HepG2 (cell line): Measurements from ENCODE around the gene GJD3. TPM values are rescaled to one million over a fixed set of nuclear protein-coding genes. Genes with fewer than 3 reads are reported as not detected.

Experiments used
- ATAC-seq: fragments of 200-7000 bp; cut with Tn5 transposase; 3 replicates; pipeline ENCODE4 v1.9.1; 2020; ENCODE audit warnings: mild to moderate bottlenecking, moderate library complexity
- BruUV-seq: library from RNA; stranded (reverse); fragments of 400-500 nt; replicated peaks from 2 replicates; lab custom pipeline; 2021; lab: Mats Ljungman, UMichigan
- CTCF ChIA-PET: fragments of 300-600 bp; formaldehyde crosslinking; extraction: SDS; loops from one replicate; lab custom pipeline; 2021; ENCODE audit warnings: low total read pairs, inconsistent platforms, low intra/inter-chr PET ratio; lab: Yijun Ruan, JAX
- POLR2A ChIA-PET: fragments of 350-600 bp; sonication (Branson Sonifier 250); formaldehyde crosslinking; loops from one replicate; lab custom pipeline; 2020; ENCODE audit warnings: antibody characterized with exemption, inconsistent platforms; lab: Yijun Ruan, JAX
- DNase-seq: peaks from one replicate; pipeline ENCODE4 v3.0.0-alpha.2; 2015; ENCODE audit warnings: low spot score
- FAIRE-seq: peaks from 3 replicates; lab custom pipeline; 2011; peaks lifted over from hg19 to GRCh38; lab: Jason Lieb, UNC
- H2AFZ ChIP-seq: one replicate; pipeline ENCODE4 v1.6.1; 2011; ENCODE audit warnings: low read length, inconsistent platforms
- H3K27ac ChIP-seq: fragments of 300-600 bp; 3 replicates; pipeline ENCODE4 v1.8.0; 2011; ENCODE audit warnings: mixed run types, mild to moderate bottlenecking, mixed read lengths, low read length, inconsistent platforms; ENCODE audit not compliant: insufficient read depth; ENCODE audit errors: extremely low read length
- H3K27me3 ChIP-seq, 2 experiments: fragments of 200-600 bp in 1 of 2; 2 replicates in 1 of 2; 3 replicates in 1 of 2; pipeline versions ENCODE4 v1.6.0 to v1.8.0; 2011; ENCODE audit warnings: low read length in 2 of 2, mild to moderate bottlenecking in 2 of 2, moderate library complexity in 2 of 2, inconsistent platforms in 1 of 2; ENCODE audit not compliant: insufficient read depth in 2 of 2, control insufficient read depth in 1 of 2
- H3K36me3 ChIP-seq, 2 experiments: fragments of 200-600 bp in 1 of 2; replicated peaks in 1 of 2; 2 replicates in 1 of 2; 3 replicates in 1 of 2; pipeline versions ENCODE4 v1.5.1 to v1.8.0; 2011; ENCODE audit warnings: low read length in 2 of 2, inconsistent platforms in 1 of 2; ENCODE audit not compliant: insufficient read depth in 2 of 2, control insufficient read depth in 1 of 2
- H3K4me1 ChIP-seq: 2 replicates; pipeline ENCODE4 v1.5.1; 2012; ENCODE audit warnings: low read length, inconsistent platforms; ENCODE audit not compliant: insufficient read depth
- H3K4me2 ChIP-seq: 2 replicates; pipeline ENCODE4 v1.6.0; 2011; ENCODE audit warnings: low read depth, low read length, inconsistent platforms
- H3K4me3 ChIP-seq, 3 experiments: fragments of 200-600 bp in 1 of 3; sonication (generic), shearing (Covaris generic) in 1 of 3; replicated peaks in 1 of 3; 2 replicates each; pipeline ENCODE4 v1.5.1; 2011 to 2016; ENCODE audit warnings: low read length in 3 of 3, inconsistent platforms in 2 of 3, low read depth in 2 of 3, mild to moderate bottlenecking in 2 of 3, control low read depth in 1 of 3, mixed read lengths in 1 of 3; ENCODE audit not compliant: insufficient read depth in 1 of 3
- H3K79me2 ChIP-seq: one replicate; pipeline ENCODE4 v1.6.1; 2011; ENCODE audit warnings: low read length, inconsistent platforms; ENCODE audit not compliant: insufficient read depth
- H3K9ac ChIP-seq: 2 replicates; pipeline ENCODE4 v1.6.0; 2011; ENCODE audit warnings: mild to moderate bottlenecking, low read depth, low read length, inconsistent platforms; ENCODE audit not compliant: insufficient read depth
- H3K9me3 ChIP-seq: 2 replicates; pipeline ENCODE4 v1.5.1; 2012; ENCODE audit warnings: mild to moderate bottlenecking, low read length
- H4K20me1 ChIP-seq: 2 replicates; pipeline ENCODE4 v1.6.0; 2011; ENCODE audit warnings: inconsistent platforms, mild to moderate bottlenecking, low read length, moderate library complexity; ENCODE audit not compliant: insufficient read depth
- EP300 ChIP-seq, 3 experiments: sonication (generic) in 1 of 3; formaldehyde crosslinking in 1 of 3; IDR thresholded peaks; 2 replicates each; pipeline versions ENCODE4 v1.5.1 to v1.6.1; 2011 to 2020; ENCODE audit warnings: low read depth in 2 of 3, low read length in 2 of 3, borderline replicate concordance in 1 of 3, improper control_type of control experiment in 1 of 3, mild to moderate bottlenecking in 1 of 3, missing genetic modification reagents in 1 of 3, moderate library complexity in 1 of 3
- FOSL1 ChIP-seq: sonication (generic); formaldehyde crosslinking; IDR thresholded peaks from 2 replicates; pipeline ENCODE4 v1.9.0; 2021; ENCODE audit warnings: missing genetic modification reagents, borderline replicate concordance
- GZF1 ChIP-seq: sonication (generic); formaldehyde crosslinking; IDR thresholded peaks from 2 replicates; pipeline ENCODE4 v1.5.1; 2020; ENCODE audit warnings: mild to moderate bottlenecking, missing genetic modification reagents
- HMGA1 ChIP-seq: sonication (generic); formaldehyde crosslinking; conservative IDR thresholded peaks from 2 replicates; pipeline ENCODE4 v1.4.0; 2020; ENCODE audit warnings: missing genetic modification reagents
- HNF4A ChIP-seq: sonication (generic); formaldehyde crosslinking; IDR thresholded peaks from 2 replicates; pipeline ENCODE4 v1.4.0; 2020; ENCODE audit warnings: missing genetic modification reagents
- MEIS1 ChIP-seq: sonication (generic); formaldehyde crosslinking; IDR thresholded peaks from 2 replicates; pipeline ENCODE4 v1.9.0; 2021; ENCODE audit warnings: mild to moderate bottlenecking, missing genetic modification reagents, moderate library complexity, borderline replicate concordance
- PHF21A ChIP-seq: sonication (generic); formaldehyde crosslinking; IDR thresholded peaks from 2 replicates; pipeline ENCODE4 v1.5.0; 2020; ENCODE audit warnings: mild to moderate bottlenecking, missing genetic modification reagents
- SAP130 ChIP-seq: IDR thresholded peaks from 2 replicates; pipeline ENCODE4 v1.6.1; 2016; ENCODE audit warnings: low read depth
- STAT5B ChIP-seq: sonication (generic); formaldehyde crosslinking; IDR thresholded peaks from 2 replicates; pipeline ENCODE4 v1.4.0; 2020; ENCODE audit warnings: missing genetic modification reagents
- TBP ChIP-seq: sonication (generic); formaldehyde crosslinking; IDR thresholded peaks from 2 replicates; pipeline ENCODE4 v1.5.0; 2020; ENCODE audit warnings: missing genetic modification reagents
- TCF7L2 ChIP-seq: IDR thresholded peaks from 2 replicates; pipeline ENCODE4 v1.6.1; 2011; ENCODE audit warnings: mild to moderate bottlenecking, low read depth, low read length, moderate library complexity
- ZBTB21 ChIP-seq: sonication (generic); formaldehyde crosslinking; IDR thresholded peaks from 2 replicates; pipeline ENCODE4 v1.4.0; 2020; ENCODE audit warnings: missing genetic modification reagents
- ZNF260 ChIP-seq: sonication (generic); formaldehyde crosslinking; IDR thresholded peaks from 2 replicates; pipeline ENCODE4 v1.4.0; 2020; ENCODE audit warnings: missing genetic modification reagents, low read depth, mild to moderate bottlenecking, borderline replicate concordance
- ZNF30 ChIP-seq: sonication (generic); formaldehyde crosslinking; IDR thresholded peaks from 2 replicates; pipeline ENCODE4 v1.5.0; 2020; ENCODE audit warnings: mild to moderate bottlenecking, missing genetic modification reagents
- ZNF547 ChIP-seq: sonication (generic); formaldehyde crosslinking; IDR thresholded peaks from 2 replicates; pipeline ENCODE4 v1.5.1; 2020; ENCODE audit warnings: mild to moderate bottlenecking, missing genetic modification reagents
- ZNF709 ChIP-seq: sonication (generic); formaldehyde crosslinking; IDR thresholded peaks from 2 replicates; pipeline ENCODE4 v1.5.0; 2020; ENCODE audit warnings: mild to moderate bottlenecking, missing genetic modification reagents
- WGBS: methylation state at CpG from one replicate; pipeline ENCODE4 v1.1.6; 2017; ENCODE audit warnings: low lambda C conversion rate; 5-methylcytosine and 5-hydroxymethylcytosine counted together
- in situ Hi-C: cut with HindIII; loops from 2 replicates; pipeline ENCODE4 v1.10.0; 2017; ENCODE audit warnings: low pct_unique_long_range_greater_than_20kb; ENCODE audit not compliant: extremely low pct_ligation_motif_present
- intact Hi-C: fragments of 100-400 bp; cut with micrococcal nuclease; formaldehyde crosslinking; loops from one replicate; pipeline ENCODE4 v1.10.0; 2022; ENCODE audit not compliant: unreplicated experiment
- polyA plus RNA-seq, 8 experiments: library from polyadenylated mRNA; depleted of rRNA in 3 of 8; stranded (reverse) in 7 of 8; unstranded in 1 of 8; fragments of >200 nt; fragmentation: Illumina TruSeq in 4 of 8; extraction: Trizol in 4 of 8; gene quantifications; 2 replicates each; pipeline versions ENCODE4 v1.2.1 to v1.2.3, GENCODE V29; 2011 to 2016; ENCODE audit warnings: low read depth in 4 of 8, missing spikeins in 1 of 8, mixed read lengths in 1 of 8; ENCODE audit not compliant: insufficient read depth in 1 of 8
- total RNA-seq, 5 experiments: library from RNA; depleted of rRNA; stranded (reverse); fragments of >200 nt; fragmentation: Illumina TruSeq; extraction: Trizol; gene quantifications; 2 replicates each; pipeline ENCODE4 v1.2.3, GENCODE V29; 2016; ENCODE audit warnings: low read depth in 1 of 5
- TF ChIP-seq, protein P1 (sequence below): sonication (generic); formaldehyde crosslinking; IDR thresholded peaks from 2 replicates; pipeline ENCODE4 v1.4.0; 2020; ENCODE audit warnings: mild to moderate bottlenecking, missing genetic modification reagents, borderline replicate concordance
- TF ChIP-seq, protein P2 (sequence below): sonication (generic); formaldehyde crosslinking; conservative IDR thresholded peaks from 2 replicates; pipeline ENCODE4 v1.8.0; 2022; ENCODE audit warnings: low read depth, missing genetic modification reagents

The GJD3 gene
- total and polyA plus RNA-seq, 2 of the 13 experiments (the other 11 are each of a cell fraction or from before 2014, with no cell fraction given) = not detected

GRCh38 chr17:40326014-40326831, 38.3 kb downstream of the GJD3 start:
- Histone ChIP-seq H4K20me1 (peaks cover 37% of the 10 kb centered on the region), H3K9ac (no peak overlapping the region), H3K27me3 (no peaks in the 10 kb centered on the region), H3K9me3 (no peaks in the 10 kb centered on the region), H3K4me1 (peaks cover 81% of the 10 kb centered on the region), H3K4me3 (peak overlapping the region in 1 of 3 experiments; percentile 3; a peak in 1 of 6 replicates), H3K4me2 (peak overlapping the region; percentile 52), H3K36me3 (peaks cover 0 to 2% of the 10 kb centered on the region in 2 experiments; a peak in 1 of 5 replicates), H2AFZ (no peak overlapping the region), H3K27ac (no peak overlapping the region), H3K79me2 (peaks cover 25% of the 10 kb centered on the region)
- in situ Hi-C loops = no loop called here
- peak; percentile 83 for FAIRE-seq
- DNase-seq = peak; percentile 69
- no TSS peak for BruUV-seq
- ChIA-PET CTCF (no interaction called here), POLR2A (interaction anchor here (0.7 to 5.3 kb wide), 7 partner anchors 9 to 399 kb away, joined by 3 to 48 read pairs (median 4); partner anchors contain the start of genes LRRC3C and ORMDL3)
- intact Hi-C loops = no loop called here
- WGBS = 38% methylated on average over 15 of the region's 17 CpGs
- peak; percentile 54 for ATAC-seq
- no peak for TF ChIP-seq TCF7L2
- no peak for TF ChIP-seq STAT5B
- no peak for TF ChIP-seq MEIS1
- TF ChIP-seq, protein P1, sequence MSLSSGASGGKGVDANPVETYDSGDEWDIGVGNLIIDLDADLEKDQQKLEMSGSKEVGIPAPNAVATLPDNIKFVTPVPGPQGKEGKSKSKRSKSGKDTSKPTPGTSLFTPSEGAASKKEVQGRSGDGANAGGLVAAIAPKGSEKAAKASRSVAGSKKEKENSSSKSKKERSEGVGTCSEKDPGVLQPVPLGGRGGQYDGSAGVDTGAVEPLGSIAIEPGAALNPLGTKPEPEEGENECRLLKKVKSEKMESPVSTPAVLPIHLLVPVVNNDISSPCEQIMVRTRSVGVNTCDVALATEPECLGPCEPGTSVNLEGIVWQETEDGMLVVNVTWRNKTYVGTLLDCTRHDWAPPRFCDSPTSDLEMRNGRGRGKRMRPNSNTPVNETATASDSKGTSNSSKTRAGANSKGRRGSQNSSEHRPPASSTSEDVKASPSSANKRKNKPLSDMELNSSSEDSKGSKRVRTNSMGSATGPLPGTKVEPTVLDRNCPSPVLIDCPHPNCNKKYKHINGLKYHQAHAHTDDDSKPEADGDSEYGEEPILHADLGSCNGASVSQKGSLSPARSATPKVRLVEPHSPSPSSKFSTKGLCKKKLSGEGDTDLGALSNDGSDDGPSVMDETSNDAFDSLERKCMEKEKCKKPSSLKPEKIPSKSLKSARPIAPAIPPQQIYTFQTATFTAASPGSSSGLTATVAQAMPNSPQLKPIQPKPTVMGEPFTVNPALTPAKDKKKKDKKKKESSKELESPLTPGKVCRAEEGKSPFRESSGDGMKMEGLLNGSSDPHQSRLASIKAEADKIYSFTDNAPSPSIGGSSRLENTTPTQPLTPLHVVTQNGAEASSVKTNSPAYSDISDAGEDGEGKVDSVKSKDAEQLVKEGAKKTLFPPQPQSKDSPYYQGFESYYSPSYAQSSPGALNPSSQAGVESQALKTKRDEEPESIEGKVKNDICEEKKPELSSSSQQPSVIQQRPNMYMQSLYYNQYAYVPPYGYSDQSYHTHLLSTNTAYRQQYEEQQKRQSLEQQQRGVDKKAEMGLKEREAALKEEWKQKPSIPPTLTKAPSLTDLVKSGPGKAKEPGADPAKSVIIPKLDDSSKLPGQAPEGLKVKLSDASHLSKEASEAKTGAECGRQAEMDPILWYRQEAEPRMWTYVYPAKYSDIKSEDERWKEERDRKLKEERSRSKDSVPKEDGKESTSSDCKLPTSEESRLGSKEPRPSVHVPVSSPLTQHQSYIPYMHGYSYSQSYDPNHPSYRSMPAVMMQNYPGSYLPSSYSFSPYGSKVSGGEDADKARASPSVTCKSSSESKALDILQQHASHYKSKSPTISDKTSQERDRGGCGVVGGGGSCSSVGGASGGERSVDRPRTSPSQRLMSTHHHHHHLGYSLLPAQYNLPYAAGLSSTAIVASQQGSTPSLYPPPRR = peak; percentile 81; the same call in 1 of the 2 replicates
- no peak for TF ChIP-seq ZNF260 (CRISPR knock-in tag)
- no peak for TF ChIP-seq ZNF30 (CRISPR knock-in tag)
- TF ChIP-seq GZF1 = no peak
- TF ChIP-seq, protein P2, sequence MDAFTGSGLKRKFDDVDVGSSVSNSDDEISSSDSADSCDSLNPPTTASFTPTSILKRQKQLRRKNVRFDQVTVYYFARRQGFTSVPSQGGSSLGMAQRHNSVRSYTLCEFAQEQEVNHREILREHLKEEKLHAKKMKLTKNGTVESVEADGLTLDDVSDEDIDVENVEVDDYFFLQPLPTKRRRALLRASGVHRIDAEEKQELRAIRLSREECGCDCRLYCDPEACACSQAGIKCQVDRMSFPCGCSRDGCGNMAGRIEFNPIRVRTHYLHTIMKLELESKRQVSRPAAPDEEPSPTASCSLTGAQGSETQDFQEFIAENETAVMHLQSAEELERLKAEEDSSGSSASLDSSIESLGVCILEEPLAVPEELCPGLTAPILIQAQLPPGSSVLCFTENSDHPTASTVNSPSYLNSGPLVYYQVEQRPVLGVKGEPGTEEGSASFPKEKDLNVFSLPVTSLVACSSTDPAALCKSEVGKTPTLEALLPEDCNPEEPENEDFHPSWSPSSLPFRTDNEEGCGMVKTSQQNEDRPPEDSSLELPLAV (CRISPR knock-in tag) = no peak
- TF ChIP-seq ZNF709 (CRISPR knock-in tag) = 0 out of 2 replicates have a peak, but pooled peaks have one; percentile 53
- no peak for TF ChIP-seq TBP (CRISPR knock-in tag)
- peak in 1 of 2 experiments; percentile 33; a peak in 1 of 4 replicates for TF ChIP-seq EP300 (IDR thresholded peaks at IDR 0.05; ENCODE audit: low read depth in 2 of 2, low read length in 2 of 2)
- TF ChIP-seq EP300 (CRISPR knock-in tag; IDR thresholded peaks at IDR 0.05; ENCODE audit: borderline replicate concordance) = no peak
- peak; percentile 63; the same call in 1 of the 2 replicates for TF ChIP-seq HNF4A (CRISPR knock-in tag)
- TF ChIP-seq FOSL1 = no peak
- TF ChIP-seq HMGA1 = no peak
- no peak for TF ChIP-seq ZBTB21 (CRISPR knock-in tag)
- no peak for TF ChIP-seq SAP130 (CRISPR knock-in tag)
- no peak for TF ChIP-seq ZNF547 (CRISPR knock-in tag)
- TF ChIP-seq PHF21A (CRISPR knock-in tag) = 0 out of 2 replicates have a peak, but pooled peaks have one; percentile 20
